K562 (cell line): Measurements from ENCODE around the gene RSPH9. TPM values are rescaled to one million over a fixed set of nuclear protein-coding genes. Genes with fewer than 3 reads are reported as not detected.
A peak's percentile ranks its signal among the peaks of the same experiment; 100 is the strongest.

Experiments
- BACH1 ChIP-seq: fragments of 200-800 bp; sonication (Bioruptor generic); IDR thresholded peaks from 2 replicates; pipeline ENCODE4 v1.6.1; 2016; ENCODE audit warnings: missing genetic modification characterization, missing compliant biosample characterization
- DDX20 ChIP-seq: fragments of 450-650 bp; IDR thresholded peaks from 2 replicates; pipeline ENCODE4 v1.6.1; 2016; ENCODE audit warnings: missing genetic modification characterization, low read depth, mild to moderate bottlenecking, missing compliant biosample characterization, moderate library complexity
- E2F5 ChIP-seq: sonication (generic); formaldehyde crosslinking; IDR thresholded peaks from 2 replicates; pipeline ENCODE4 v1.8.0; 2022; ENCODE audit warnings: mild to moderate bottlenecking, missing genetic modification reagents
- KAT2B ChIP-seq: IDR thresholded peaks from one replicate; pipeline ENCODE4 v1.6.1; 2012; ENCODE audit warnings: low read depth, mild to moderate bottlenecking, control low read depth, inconsistent platforms, low read length, moderate library complexity
- MIER1 ChIP-seq: fragments of 450-650 bp; IDR thresholded peaks from 2 replicates; pipeline ENCODE4 v1.6.1; 2016; ENCODE audit warnings: antibody characterized with exemption, mild to moderate bottlenecking, low read depth
- POLR2G ChIP-seq: fragments of 200-400 bp; formaldehyde crosslinking; IDR thresholded peaks from 2 replicates; pipeline ENCODE4 v1.6.1; 2017; ENCODE audit warnings: low read depth, mild to moderate bottlenecking, antibody characterized with exemption, low read length, moderate library complexity
- PPARD ChIP-seq: fragments of 250-450 bp; sonication (Bioruptor Pico); IDR thresholded peaks from 2 replicates; pipeline ENCODE4 v1.8.0; 2022; ENCODE audit warnings: inconsistent platforms, mild to moderate bottlenecking, moderate library complexity
- RBM39 ChIP-seq: fragments of 200-400 bp; formaldehyde crosslinking; optimal IDR thresholded peaks from 2 replicates; pipeline ENCODE3; 2018; ENCODE audit warnings: low read depth, low read length
- SP1 ChIP-seq: sonication (generic); formaldehyde crosslinking; IDR thresholded peaks from 2 replicates; pipeline ENCODE4 v1.8.1; 2022; ENCODE audit warnings: mild to moderate bottlenecking, missing genetic modification reagents
- ZBED1 ChIP-seq: IDR thresholded peaks from 2 replicates; pipeline ENCODE4 v1.6.1; 2014
- ZNF253 ChIP-seq: fragments of 250-450 bp; sonication (Bioruptor Pico); conservative IDR thresholded peaks from 2 replicates; pipeline ENCODE4 v1.6.1; 2021; ENCODE audit warnings: mild to moderate bottlenecking
- ZNF280A ChIP-seq: fragments of 450-650 bp; IDR thresholded peaks from 2 replicates; pipeline ENCODE4 v1.6.1; 2018; ENCODE audit warnings: mild to moderate bottlenecking, low read depth; ENCODE audit not compliant: partially characterized antibody
- ZNF561 ChIP-seq: fragments of 450-650 bp; formaldehyde crosslinking; conservative IDR thresholded peaks from 2 replicates; pipeline ENCODE4 v1.4.0; 2020; ENCODE audit warnings: mild to moderate bottlenecking, moderate library complexity
- polyA plus RNA-seq, 8 experiments: library from polyadenylated mRNA; depleted of rRNA in 4 of 8; stranded (reverse) in 5 of 8; unstranded in 3 of 8; fragments of >200 nt; fragmentation: Nextera tagmentation in 2 of 8; fragmentation: Illumina TruSeq in 1 of 8; extraction: Ambion mirVana in 2 of 8; extraction: Trizol in 1 of 8; gene quantifications; 2 replicates each; pipeline versions ENCODE4 v1.2.1 to v1.2.3, GENCODE V29; 2011 to 2014; ENCODE audit warnings: inconsistent platforms in 1 of 8, missing spikeins in 1 of 8
- total RNA-seq, 7 experiments: library from RNA; depleted of rRNA in 6 of 7; stranded (reverse); fragments of >200 nt in 6 of 7; fragmentation: Illumina TruSeq in 2 of 7; extraction: Trizol in 2 of 7; gene quantifications; 2 replicates each; pipeline versions ENCODE4 v1.2.1 to v1.2.3, GENCODE V29; 2011 to 2021; ENCODE audit warnings: low replicate concordance in 1 of 7
- TF ChIP-seq, protein P1 (sequence below): fragments of 250-450 bp; sonication (Bioruptor Pico); IDR thresholded peaks from 2 replicates; pipeline ENCODE4 v1.5.0; 2021; ENCODE audit warnings: mild to moderate bottlenecking, borderline replicate concordance
- TF ChIP-seq, protein P2 (sequence below): IDR thresholded peaks from 2 replicates; pipeline ENCODE4 v1.6.1; 2016; ENCODE audit warnings: missing genetic modification characterization, missing compliant biosample characterization
- TF ChIP-seq, protein P3 (sequence below): sonication (generic); formaldehyde crosslinking; IDR thresholded peaks from 2 replicates; pipeline ENCODE4 v1.8.0; 2023; ENCODE audit warnings: mild to moderate bottlenecking, missing genetic modification reagents

Gene RSPH9
- total and polyA plus RNA-seq, 9 of the 15 experiments (the other 6 are each of a cell fraction or from before 2014, with no cell fraction given): 0.05 to 0.60 (median 0.39) TPM; not detected in 6

- TF ChIP-seq, protein P1, sequence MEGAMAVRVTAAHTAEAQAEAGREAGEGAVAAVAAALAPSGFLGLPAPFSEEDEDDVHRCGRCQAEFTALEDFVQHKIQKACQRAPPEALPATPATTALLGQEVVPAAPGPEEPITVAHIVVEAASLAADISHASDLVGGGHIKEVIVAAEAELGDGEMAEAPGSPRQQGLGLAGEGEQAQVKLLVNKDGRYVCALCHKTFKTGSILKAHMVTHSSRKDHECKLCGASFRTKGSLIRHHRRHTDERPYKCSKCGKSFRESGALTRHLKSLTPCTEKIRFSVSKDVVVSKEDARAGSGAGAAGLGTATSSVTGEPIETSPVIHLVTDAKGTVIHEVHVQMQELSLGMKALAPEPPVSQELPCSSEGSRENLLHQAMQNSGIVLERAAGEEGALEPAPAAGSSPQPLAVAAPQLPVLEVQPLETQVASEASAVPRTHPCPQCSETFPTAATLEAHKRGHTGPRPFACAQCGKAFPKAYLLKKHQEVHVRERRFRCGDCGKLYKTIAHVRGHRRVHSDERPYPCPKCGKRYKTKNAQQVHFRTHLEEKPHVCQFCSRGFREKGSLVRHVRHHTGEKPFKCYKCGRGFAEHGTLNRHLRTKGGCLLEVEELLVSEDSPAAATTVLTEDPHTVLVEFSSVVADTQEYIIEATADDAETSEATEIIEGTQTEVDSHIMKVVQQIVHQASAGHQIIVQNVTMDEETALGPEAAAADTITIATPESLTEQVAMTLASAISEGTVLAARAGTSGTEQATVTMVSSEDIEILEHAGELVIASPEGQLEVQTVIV (CRISPR knock-in tag): no peak
- no peak for TF ChIP-seq BACH1 (tag)
- TF ChIP-seq ZNF280A: no peak
- 0 out of 2 replicates have a peak, but pooled peaks have one; percentile 60 for TF ChIP-seq E2F5 (CRISPR knock-in tag)
- peak; percentile 44; the same call in 1 of the 2 replicates for TF ChIP-seq SP1 (CRISPR knock-in tag)
- TF ChIP-seq, protein P2, sequence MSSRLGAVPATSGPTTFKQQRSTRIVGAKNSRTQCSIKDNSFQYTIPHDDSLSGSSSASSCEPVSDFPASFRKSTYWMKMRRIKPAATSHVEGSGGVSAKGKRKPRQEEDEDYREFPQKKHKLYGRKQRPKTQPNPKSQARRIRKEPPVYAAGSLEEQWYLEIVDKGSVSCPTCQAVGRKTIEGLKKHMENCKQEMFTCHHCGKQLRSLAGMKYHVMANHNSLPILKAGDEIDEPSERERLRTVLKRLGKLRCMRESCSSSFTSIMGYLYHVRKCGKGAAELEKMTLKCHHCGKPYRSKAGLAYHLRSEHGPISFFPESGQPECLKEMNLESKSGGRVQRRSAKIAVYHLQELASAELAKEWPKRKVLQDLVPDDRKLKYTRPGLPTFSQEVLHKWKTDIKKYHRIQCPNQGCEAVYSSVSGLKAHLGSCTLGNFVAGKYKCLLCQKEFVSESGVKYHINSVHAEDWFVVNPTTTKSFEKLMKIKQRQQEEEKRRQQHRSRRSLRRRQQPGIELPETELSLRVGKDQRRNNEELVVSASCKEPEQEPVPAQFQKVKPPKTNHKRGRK (tag): no peak
- no peak for TF ChIP-seq PPARD
- TF ChIP-seq MIER1: no peak
- TF ChIP-seq DDX20 (tag): no peak
- TF ChIP-seq, protein P3, sequence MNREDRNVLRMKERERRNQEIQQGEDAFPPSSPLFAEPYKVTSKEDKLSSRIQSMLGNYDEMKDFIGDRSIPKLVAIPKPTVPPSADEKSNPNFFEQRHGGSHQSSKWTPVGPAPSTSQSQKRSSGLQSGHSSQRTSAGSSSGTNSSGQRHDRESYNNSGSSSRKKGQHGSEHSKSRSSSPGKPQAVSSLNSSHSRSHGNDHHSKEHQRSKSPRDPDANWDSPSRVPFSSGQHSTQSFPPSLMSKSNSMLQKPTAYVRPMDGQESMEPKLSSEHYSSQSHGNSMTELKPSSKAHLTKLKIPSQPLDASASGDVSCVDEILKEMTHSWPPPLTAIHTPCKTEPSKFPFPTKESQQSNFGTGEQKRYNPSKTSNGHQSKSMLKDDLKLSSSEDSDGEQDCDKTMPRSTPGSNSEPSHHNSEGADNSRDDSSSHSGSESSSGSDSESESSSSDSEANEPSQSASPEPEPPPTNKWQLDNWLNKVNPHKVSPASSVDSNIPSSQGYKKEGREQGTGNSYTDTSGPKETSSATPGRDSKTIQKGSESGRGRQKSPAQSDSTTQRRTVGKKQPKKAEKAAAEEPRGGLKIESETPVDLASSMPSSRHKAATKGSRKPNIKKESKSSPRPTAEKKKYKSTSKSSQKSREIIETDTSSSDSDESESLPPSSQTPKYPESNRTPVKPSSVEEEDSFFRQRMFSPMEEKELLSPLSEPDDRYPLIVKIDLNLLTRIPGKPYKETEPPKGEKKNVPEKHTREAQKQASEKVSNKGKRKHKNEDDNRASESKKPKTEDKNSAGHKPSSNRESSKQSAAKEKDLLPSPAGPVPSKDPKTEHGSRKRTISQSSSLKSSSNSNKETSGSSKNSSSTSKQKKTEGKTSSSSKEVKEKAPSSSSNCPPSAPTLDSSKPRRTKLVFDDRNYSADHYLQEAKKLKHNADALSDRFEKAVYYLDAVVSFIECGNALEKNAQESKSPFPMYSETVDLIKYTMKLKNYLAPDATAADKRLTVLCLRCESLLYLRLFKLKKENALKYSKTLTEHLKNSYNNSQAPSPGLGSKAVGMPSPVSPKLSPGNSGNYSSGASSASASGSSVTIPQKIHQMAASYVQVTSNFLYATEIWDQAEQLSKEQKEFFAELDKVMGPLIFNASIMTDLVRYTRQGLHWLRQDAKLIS (CRISPR knock-in tag): 0 out of 2 replicates have a peak, but pooled peaks have one; percentile 27
- TF ChIP-seq ZNF253 (CRISPR knock-in tag): no peak
- no peak for TF ChIP-seq RBM39
- TF ChIP-seq KAT2B: no peak
- no peak for TF ChIP-seq ZBED1
- TF ChIP-seq POLR2G: peak; percentile 83
- peak; percentile 71; the same call in 1 of the 2 replicates for TF ChIP-seq ZNF561
Measured at GRCh38 chr6:43667245-43668150, 22.7 kb downstream of the RSPH9 start (continued).
